GM18505 (cell line): Measurements from ENCODE around the gene PARD3.

Experiments
- ATAC-seq: cut with Tn5 transposase; IDR thresholded peaks from one replicate; pipeline ENCODE4 v1.9.1; 2021; ENCODE audit not compliant: unreplicated experiment
- POLR2A ChIP-seq: IDR thresholded peaks from 4 replicates; pipeline ENCODE4 v1.6.1; 2011; ENCODE audit warnings: borderline replicate concordance; ENCODE audit not compliant: insufficient read depth, insufficient read length; ENCODE audit errors: extremely low read depth

PARD3 gene

DNA sequence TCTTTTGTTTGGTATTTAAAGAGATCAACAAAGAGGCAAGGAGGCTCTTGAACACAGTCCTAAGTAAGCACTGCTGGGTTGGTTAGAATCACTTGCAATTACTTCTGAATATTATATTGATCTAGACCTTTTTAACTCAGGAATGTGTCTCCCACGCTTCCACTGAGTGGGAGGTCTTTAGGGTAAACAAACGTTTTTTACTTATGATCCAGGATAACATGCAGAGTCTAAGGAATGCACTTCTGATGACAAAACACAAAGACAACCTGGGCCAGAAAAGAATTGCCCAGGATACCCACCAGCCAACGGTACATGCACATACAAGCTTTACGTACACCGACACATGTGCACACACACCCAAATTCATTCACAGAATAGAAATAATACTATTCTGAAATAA lies 626.9 kb downstream of the PARD3 start:
- no peak for ATAC-seq
- no peak for TF ChIP-seq POLR2A

DNA sequence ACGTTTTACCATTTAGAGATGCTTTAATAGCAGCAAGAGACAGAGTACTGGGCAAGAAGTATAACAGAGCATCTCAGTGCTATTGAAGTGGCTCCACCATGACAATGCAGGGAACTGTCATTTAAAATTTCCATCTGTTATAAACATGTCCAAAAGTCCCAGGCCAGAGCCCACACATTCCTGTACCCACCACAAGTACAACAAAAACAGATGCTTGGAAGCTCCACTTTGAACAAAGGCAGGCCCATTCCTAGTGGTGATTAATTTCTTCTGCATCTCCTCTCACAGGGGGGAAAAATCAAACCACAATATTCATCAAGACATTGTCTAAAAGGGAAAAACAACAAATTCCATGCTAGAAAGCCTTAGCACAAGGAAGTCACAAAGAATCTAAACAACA lies 627.9 kb downstream of the PARD3 start:
- no peak for ATAC-seq
- no peak for TF ChIP-seq POLR2A

DNA sequence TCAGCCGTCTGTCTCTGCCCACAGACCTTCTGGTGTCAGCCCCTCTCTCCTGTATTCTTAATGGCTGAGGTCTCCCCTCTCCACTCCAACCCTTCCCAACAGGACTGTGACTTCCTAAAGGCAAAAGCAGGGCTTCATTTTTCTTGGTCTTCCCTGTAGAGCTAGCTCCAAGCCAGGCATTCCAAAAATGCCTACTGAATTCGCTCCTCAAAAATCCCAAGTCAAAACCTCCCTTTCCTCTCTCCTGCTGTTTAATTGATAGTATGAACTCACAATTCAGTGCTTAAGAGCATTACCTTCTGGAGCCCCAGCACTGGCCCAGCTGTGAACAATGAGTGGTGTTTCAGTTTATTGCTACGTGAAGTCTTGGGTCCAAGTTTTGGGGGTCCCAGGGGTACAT lies 628.4 kb downstream of the PARD3 start:
- no peak for TF ChIP-seq POLR2A

DNA sequence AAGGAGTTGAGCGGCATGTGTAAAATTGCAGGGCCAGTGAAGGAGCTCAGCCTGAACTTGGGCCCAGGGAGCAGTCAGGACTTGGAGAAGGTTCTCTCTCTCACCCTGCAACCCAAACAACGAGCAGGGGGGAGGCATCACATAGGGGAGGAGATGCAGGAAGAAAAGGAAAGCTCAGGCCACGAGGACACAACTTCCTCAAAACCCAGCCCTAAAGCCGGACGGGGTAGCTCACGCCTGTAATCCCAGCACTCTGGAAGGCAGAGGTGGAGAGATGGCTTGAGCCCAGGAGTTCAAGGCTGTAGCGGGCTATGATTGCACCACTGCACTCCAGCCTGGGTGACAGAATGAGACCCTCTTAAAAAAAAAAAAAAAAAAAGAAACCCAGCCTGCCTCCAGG lies 629.1 kb downstream of the PARD3 start:
- no peak for ATAC-seq
- TF ChIP-seq POLR2A, result no peak

More for the DNA sequence above, 628.4 kb downstream of the PARD3 start:
- ATAC-seq, result no peak

DNA sequence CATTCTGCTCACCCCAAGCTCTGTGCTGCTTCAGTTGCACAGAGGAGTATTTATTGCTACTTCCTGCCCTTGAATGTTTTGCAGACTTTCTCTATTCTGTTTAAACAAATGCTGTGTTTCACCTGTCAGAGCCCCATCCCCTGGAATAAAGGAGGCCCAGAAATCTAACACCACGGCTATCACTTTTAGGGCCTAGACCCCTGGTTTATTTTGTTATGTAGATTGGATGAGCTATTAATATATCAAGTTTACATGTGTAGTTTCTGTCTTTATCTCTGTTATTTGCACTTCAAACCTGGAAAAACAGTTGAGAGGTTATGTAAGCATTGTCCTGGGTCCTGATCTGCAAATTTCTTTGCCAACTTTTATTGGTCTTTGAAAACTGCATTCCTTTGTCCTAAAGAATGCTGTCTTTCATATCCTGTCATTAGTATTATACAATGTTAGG lies 630.1 kb downstream of the PARD3 start:
- TF ChIP-seq POLR2A, result no peak
- no peak for ATAC-seq

DNA sequence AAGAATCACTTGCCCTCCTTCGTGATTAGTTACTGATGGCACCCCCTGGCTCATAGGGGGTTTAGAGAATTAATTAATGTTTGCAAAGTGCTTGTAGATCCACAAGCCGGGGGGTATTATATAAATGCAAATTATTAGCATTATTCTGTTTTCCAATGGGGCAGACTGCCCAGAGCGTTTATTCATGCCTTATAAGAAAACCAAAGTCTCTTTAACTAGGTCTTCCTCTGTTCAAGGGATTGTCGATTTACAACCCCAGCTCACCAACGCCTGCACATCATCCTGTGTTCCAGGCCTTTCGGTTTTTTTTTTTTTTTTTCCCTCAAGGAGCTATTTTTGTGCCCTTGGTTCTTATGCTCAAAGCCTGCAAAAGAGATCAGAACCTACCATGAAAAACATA lies 630.7 kb downstream of the PARD3 start:
- no peak for TF ChIP-seq POLR2A
- ATAC-seq, result no peak

DNA sequence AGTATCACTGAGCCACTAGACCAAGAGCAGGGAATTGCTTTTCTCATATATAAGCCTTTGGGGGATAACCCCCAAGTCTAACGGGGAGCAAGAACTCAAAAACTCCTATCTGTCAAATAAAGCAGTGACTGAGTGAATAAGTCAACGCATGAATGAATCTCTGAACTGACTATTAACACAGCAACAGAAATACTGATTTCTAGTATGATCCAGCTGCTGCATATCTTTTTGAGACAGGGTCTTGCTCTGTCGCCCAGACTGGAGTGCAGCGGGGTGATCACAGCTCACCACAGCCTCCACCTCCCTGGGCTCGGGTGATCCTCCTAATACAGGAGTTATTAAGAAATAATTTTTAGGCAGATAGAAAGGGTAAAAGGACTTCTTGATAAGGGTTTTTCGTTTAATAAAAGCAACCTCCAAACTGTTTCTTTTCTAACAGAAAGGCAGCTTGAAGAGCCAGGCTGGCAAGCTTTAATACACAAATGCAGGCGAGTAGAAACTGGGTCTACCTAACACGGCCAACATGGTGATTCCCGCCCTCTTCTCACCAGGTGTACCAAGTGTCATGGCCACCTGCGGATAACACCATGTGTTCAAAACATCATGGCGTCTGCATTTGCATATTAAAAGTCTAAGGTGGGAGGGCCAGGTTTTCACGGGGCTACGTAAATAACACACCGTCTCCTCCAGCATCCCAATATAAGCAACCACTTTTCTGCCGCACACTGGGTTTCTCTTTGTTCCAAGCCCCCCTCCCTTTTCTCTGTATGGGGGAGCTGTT lies 631.9 kb downstream of the PARD3 start:
- no peak for ATAC-seq
- no peak for TF ChIP-seq POLR2A

DNA sequence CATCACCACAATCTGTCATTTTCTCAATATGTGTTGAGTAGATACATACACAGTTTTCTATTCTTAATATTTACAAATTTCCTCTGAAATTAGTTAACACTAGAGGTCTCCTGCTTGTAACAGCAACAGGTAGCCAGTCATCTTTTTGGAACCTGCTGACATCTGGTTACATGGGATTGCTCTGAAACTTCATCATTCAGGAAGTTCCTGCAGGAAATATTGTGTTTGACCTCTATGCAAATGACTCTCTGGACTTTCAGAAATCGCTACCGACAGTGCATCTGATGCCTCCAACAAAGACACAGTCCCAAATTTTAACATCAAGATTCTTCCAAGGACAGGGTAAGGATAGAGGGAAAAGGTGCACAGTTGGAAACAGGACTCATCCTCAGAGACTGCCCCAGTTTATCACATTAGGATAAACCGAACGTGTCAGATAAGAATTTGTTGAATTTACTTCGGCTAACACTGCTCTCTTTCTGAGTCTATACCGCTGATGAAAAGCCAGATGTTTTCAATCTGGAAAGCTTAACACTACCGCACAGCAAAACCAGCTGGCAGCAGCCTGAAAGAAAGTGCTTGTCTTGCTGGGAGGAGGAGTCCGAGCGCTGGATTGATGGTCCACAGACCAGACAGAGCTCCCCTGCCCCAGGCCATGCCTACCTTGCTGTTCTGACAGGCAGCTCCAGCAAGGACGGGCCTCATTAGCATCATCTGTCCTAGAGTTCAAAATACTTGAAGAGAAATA lies 633.4 kb downstream of the PARD3 start:
- TF ChIP-seq POLR2A, result no peak
- no peak for ATAC-seq

DNA sequence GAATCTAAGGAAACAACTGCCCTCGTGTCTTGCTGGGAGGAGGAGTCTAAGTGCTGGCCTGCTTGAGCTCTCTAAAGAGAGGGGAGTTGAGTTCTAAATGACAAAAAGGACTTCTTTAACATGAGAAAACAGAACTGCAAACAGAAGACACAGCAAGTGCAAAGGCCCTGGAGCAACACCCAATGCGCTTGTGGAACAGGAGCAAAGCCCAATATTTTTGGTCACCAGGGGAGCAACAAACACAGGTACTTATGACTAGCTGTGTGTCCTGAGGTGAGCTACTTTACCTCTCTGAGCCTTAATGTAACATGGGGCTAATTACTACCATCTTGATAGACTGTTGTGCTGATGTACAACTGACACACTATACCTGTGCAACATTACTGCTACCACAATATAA lies 634.3 kb downstream of the PARD3 start:
- ATAC-seq, result no peak
- no peak for TF ChIP-seq POLR2A

DNA sequence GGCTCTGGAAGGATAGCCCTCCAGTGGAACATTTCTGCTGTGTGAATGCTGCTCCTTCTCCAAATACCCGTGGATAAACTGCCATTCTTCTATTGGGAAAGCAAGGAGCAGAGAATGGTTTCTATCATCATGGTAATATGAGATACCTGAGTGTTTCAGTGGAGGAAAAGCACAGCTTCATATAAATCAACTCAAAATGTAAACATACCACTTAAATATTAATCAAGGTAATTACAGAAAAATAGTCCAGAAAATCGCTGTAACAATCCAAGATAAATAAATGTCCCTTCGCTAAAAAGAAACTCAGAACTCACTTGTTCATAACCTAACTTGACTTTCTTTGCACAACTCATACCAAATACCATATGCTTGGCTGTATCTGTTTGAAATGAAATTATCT lies 635.8 kb downstream of the PARD3 start:
- TF ChIP-seq POLR2A, result no peak
- no peak for ATAC-seq

DNA sequence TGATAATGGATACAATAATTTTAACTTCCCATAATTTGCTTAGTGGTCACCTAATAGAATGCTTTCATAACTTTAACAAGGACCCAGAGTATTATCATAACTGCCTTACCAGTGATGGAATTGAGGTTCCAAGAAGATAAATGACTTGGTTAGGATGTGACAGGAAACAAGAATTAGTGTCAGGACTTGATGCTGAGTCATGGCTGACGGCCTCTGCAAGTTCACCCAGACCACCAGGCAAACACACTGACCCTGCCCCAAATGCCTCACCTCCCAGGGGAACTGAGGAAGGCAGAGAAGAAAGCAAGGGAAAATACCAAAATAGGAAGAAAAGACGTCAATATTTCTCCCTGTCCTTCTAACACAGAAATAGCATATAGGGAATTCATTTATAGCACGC lies 636.3 kb downstream of the PARD3 start:
- ATAC-seq, result no peak

DNA sequence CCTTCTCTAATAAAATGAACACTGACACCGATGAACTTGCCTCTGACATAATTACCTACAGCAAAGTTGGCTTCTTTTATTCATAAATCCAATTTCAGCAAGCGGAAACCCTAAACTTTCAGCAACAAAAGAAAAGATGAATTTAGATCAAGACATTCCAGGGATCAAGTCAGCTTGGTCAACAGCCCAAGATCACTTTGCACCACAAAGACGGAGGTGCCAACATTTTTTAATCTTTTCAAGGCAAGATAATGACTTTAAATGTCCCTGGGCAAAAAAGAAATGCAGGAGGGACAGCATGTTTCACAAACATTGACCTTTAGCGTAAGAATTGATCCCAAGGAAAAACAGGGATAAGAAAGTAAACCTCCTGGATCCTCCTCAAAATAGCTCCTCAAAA lies 636.9 kb downstream of the PARD3 start:
- TF ChIP-seq POLR2A, result no peak
- no peak for ATAC-seq

More for the DNA sequence above, 636.3 kb downstream of the PARD3 start:
- no peak for TF ChIP-seq POLR2A

DNA sequence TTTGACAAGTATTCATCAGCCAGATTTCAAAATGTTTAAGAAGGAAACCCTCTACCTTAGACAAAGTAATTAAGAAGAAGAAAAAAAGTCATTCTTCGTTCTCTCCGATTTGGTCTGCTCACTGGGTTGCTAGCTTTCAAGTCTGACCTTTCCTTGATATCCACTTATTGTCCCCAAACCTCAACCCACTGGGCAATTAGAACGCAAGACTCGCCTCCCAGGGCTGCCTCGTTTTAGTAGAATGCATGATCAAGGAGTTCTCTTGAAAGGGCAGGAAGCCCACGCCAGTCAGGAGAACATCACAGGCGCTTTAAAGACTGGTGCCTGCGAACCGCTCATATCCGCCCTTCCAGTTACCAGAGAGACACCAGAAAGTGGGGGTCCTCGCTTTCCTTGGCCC lies 637.7 kb downstream of the PARD3 start:
- ATAC-seq, result no peak
- no peak for TF ChIP-seq POLR2A

DNA sequence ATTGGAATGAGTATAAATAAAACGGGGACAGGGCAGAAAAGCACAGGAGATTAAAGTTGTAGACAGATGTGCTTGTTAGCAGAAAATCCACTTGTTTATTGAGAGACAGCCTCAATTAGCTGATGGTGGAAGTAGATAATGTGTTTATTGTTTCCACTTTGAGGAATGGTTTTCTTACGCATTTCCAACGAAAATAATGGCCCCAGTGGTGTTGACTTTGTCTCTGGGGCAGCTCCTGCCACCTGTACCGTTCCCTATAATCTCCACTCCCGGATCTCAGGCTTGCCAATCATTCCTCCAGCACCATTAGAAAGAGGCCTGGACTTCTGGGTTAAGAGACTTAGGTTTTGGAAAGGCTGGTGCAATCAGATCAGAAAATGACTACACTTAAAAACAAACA lies 638.7 kb downstream of the PARD3 start:
- no peak for ATAC-seq
- TF ChIP-seq POLR2A, result no peak
